Natural killer cell (primary cell): ENCODE results near the gene CLDN8. TPM values are rescaled to one million over a fixed set of nuclear protein-coding genes. Genes with fewer than 3 reads are reported as not detected.

Experiments
- ATAC-seq, 3 donors: fragments of 150-1000 bp in 2 of 3; fragments of 200-7000 bp in 1 of 3; cut with Tn5 transposase; 1 replicate in 1 of 3; 2 replicates in 2 of 3; pipeline ENCODE4 v1.10.0; 2021; ENCODE audit warnings: mild to moderate bottlenecking in 2 of 3, moderate library complexity in 2 of 3
- DNase-seq, 2 donors: peaks; one replicate each; pipeline versions ENCODE4 v3.0.0 to v3.0.0-alpha.2; 2013 to 2021; ENCODE audit warnings: mixed read lengths in 1 of 2
- H3K27ac ChIP-seq: one replicate; pipeline ENCODE4 v1.5.1; 2013; ENCODE audit warnings: mild to moderate bottlenecking, low read length
- H3K27me3 ChIP-seq: one replicate; pipeline ENCODE4 v1.6.1; 2013; ENCODE audit warnings: low read length; ENCODE audit not compliant: control insufficient read depth, insufficient read depth
- H3K36me3 ChIP-seq: one replicate; pipeline ENCODE4 v1.6.1; 2013; ENCODE audit warnings: low read length; ENCODE audit not compliant: control insufficient read depth, insufficient read depth
- H3K4me1 ChIP-seq: one replicate; pipeline ENCODE4 v1.6.1; 2013; ENCODE audit warnings: low read length; ENCODE audit not compliant: control insufficient read depth, insufficient read depth
- H3K4me3 ChIP-seq: one replicate; pipeline ENCODE4 v1.5.1; 2013; ENCODE audit warnings: low read length
- H3K9me3 ChIP-seq: one replicate; pipeline ENCODE4 v1.6.1; 2013; ENCODE audit warnings: low read length; ENCODE audit not compliant: control insufficient read depth, insufficient read depth
- H3K27ac Mint-ChIP-seq, 2 donors: one replicate each; pipeline ENCODE4 v1.8.0; 2022; ENCODE audit warnings: mild to moderate bottlenecking in 2 of 2, mixed read lengths in 2 of 2, moderate library complexity in 1 of 2
- H3K27me3 Mint-ChIP-seq, 2 donors: one replicate each; pipeline ENCODE4 v1.8.0; 2022; ENCODE audit warnings: low read depth in 2 of 2, mixed read lengths in 2 of 2
- H3K36me3 Mint-ChIP-seq: one replicate; pipeline ENCODE4 v1.8.0; 2022; ENCODE audit warnings: mixed read lengths
- H3K4me1 Mint-ChIP-seq, 2 donors: one replicate each; pipeline ENCODE4 v1.8.0; 2022; ENCODE audit warnings: mixed read lengths in 2 of 2
- H3K4me3 Mint-ChIP-seq: one replicate; pipeline ENCODE4 v1.8.0; 2022; ENCODE audit warnings: mild to moderate bottlenecking, moderate library complexity, mixed read lengths
- H3K9me3 Mint-ChIP-seq, 2 donors: one replicate each; pipeline ENCODE4 v1.8.0; 2022; ENCODE audit warnings: mixed read lengths in 2 of 2
- CTCF ChIP-seq: fragments of 200-600 bp; IDR thresholded peaks from one replicate; pipeline ENCODE4 v1.8.0; 2022; ENCODE audit warnings: antibody characterized with exemption
- WGBS: methylation state at CpG from one replicate; pipeline ENCODE4 v1.1.7; 2013; ENCODE audit warnings: missing lambda C conversion rate; ENCODE audit not compliant: insufficient coverage; 5-methylcytosine and 5-hydroxymethylcytosine counted together
- intact Hi-C: fragments of 100-400 bp; cut with micrococcal nuclease; formaldehyde crosslinking; loops from one replicate; pipeline ENCODE4 v1.14.2; 2022
- total RNA-seq, 4 donors: library from RNA; stranded (reverse); fragments of 120-200 nt in 1 of 4; gene quantifications; one replicate each; pipeline versions ENCODE4 v1.2.3 to v1.2.4, GENCODE V29; 2013 to 2022

Gene CLDN8
- total RNA-seq, 3 donors from 2014 or later (not counting 1 experiment from before 2014, with no cell fraction given) = not detected

GRCh38 chr21:30243691-30244090 lies 27.8 kb upstream of the CLDN8 start:
- Mint-ChIP-seq H3K27me3 (no peaks in the 10 kb centered on the region), H3K4me3 (no peak overlapping the region), H3K4me1 (no peaks in the 10 kb centered on the region), H3K9me3 (peaks cover 2 to 5% of the 10 kb centered on the region in 2 donors), H3K27ac (no peak overlapping the region), H3K36me3 (peaks cover 15% of the 10 kb centered on the region)
- H3K27ac ChIP-seq = no peak overlapping the region
- no peaks in the 10 kb centered on the region for H3K27me3 ChIP-seq
- DNase-seq (no peak), ATAC-seq (no peak)
- no peaks in the 10 kb centered on the region for H3K9me3 ChIP-seq
- TF ChIP-seq CTCF = no peak
- intact Hi-C loops = no loop called here
- H3K36me3 ChIP-seq = no peaks in the 10 kb centered on the region
- H3K4me3 ChIP-seq = no peak overlapping the region
- no peaks in the 10 kb centered on the region for H3K4me1 ChIP-seq

GRCh38 chr21:30240661-30241060 lies 24.8 kb upstream of the CLDN8 start:
- no peaks in the 10 kb centered on the region for H3K9me3 ChIP-seq
- H3K36me3 Mint-ChIP-seq = peaks cover 15% of the 10 kb centered on the region
- no peak overlapping the region for H3K27ac ChIP-seq
- no peaks in the 10 kb centered on the region for H3K27me3 ChIP-seq
- H3K4me3 Mint-ChIP-seq = no peak overlapping the region
- DNase-seq (no peak), ATAC-seq (no peak)
- H3K4me1 ChIP-seq = no peaks in the 10 kb centered on the region
- no peak for TF ChIP-seq CTCF
- no peaks in the 10 kb centered on the region for H3K4me1 Mint-ChIP-seq
- WGBS = 78% methylated on average over 1 of the region's 3 CpGs
- intact Hi-C loops = no loop called here
- H3K27ac Mint-ChIP-seq = no peak overlapping the region
- H3K9me3 Mint-ChIP-seq = peaks cover 2 to 3% of the 10 kb centered on the region in 2 donors
- H3K4me3 ChIP-seq = no peak overlapping the region
- H3K36me3 ChIP-seq = no peaks in the 10 kb centered on the region
- H3K27me3 Mint-ChIP-seq = no peaks in the 10 kb centered on the region

- H3K27ac ChIP-seq = no peak overlapping the region
- no peak for ATAC-seq
- no peak for TF ChIP-seq CTCF
- intact Hi-C loops = no loop called here
- H3K27me3 ChIP-seq = no peaks in the 10 kb centered on the region
- no peak overlapping the region for H3K4me3 ChIP-seq
- no peaks in the 10 kb centered on the region for H3K36me3 ChIP-seq
- Mint-ChIP-seq H3K4me3 (no peak overlapping the region), H3K9me3 (peaks cover 0 to 2% of the 10 kb centered on the region in 2 donors), H3K4me1 (no peaks in the 10 kb centered on the region), H3K27me3 (no peaks in the 10 kb centered on the region), H3K27ac (no peak overlapping the region), H3K36me3 (no peaks in the 10 kb centered on the region)
- DNase-seq = no peak
- no peaks in the 10 kb centered on the region for H3K9me3 ChIP-seq
- no peaks in the 10 kb centered on the region for H3K4me1 ChIP-seq
- no CpG with 5 or more reads among the region's 1 CpG for WGBS
Measured at GRCh38 chr21:30238168-30238567, 22.3 kb upstream of the CLDN8 start.

- H3K36me3 ChIP-seq = no peaks in the 10 kb centered on the region
- H3K27me3 Mint-ChIP-seq = no peaks in the 10 kb centered on the region
- H3K4me3 Mint-ChIP-seq = no peak overlapping the region
- no peak for ATAC-seq
- no peak overlapping the region for H3K27ac Mint-ChIP-seq
- no peak overlapping the region for H3K27ac ChIP-seq
- no peak overlapping the region for H3K4me3 ChIP-seq
- H3K4me1 ChIP-seq = no peaks in the 10 kb centered on the region
- 60% methylated on average over 1 of the region's 2 CpGs for WGBS
- H3K9me3 Mint-ChIP-seq = peaks cover 5 to 7% of the 10 kb centered on the region in 2 donors
- H3K4me1 Mint-ChIP-seq = no peaks in the 10 kb centered on the region
- TF ChIP-seq CTCF = no peak
- H3K9me3 ChIP-seq = no peaks in the 10 kb centered on the region
- no peaks in the 10 kb centered on the region for H3K27me3 ChIP-seq
- no peaks in the 10 kb centered on the region for H3K36me3 Mint-ChIP-seq
- intact Hi-C loops = no loop called here
- DNase-seq = no peak
Measured at GRCh38 chr21:30234643-30235042, 18.7 kb upstream of the CLDN8 start.
